GM18508 (cell line): ENCODE measurements around the gene TYROBP.
"Not testable (repeated sequence)": the region's sequence is repeated elsewhere in the genome, so short reads cannot be mapped to it uniquely, and the experiment has no call there.

Experiments
- ATAC-seq: cut with Tn5 transposase; IDR thresholded peaks from one replicate; pipeline ENCODE4 v1.9.1; 2021; ENCODE audit warnings: moderate number of reproducible peaks; ENCODE audit not compliant: insufficient read depth, unreplicated experiment

Gene TYROBP

DNA sequence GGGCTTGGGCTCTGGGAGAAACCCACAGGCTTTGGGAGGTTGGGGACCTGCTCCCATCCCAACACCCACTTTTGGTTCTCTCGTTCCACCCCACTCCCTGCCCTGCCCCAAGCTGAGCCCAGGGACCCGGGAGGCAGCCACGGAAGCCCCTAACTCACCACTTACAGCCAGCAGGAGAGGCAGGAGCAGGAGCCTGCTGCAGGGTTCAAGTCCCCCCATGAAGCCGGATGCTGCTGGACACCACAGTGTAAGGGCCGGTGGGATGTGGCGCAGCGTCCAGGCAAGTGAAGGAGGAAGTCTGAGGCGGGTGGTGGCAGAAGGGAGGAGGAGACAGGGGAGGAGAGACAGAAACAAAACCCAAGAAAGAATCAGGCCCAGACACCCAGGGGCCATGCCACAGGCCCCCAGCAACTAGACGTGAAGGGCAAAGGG lies at the start of gene TYROBP:
Gene TYROBP (minus strand): TSS at position 286 of the 432 bp plus-strand sequence. CDS start 67 bp downstream, at position 219.
- ATAC-seq: no peak

DNA sequence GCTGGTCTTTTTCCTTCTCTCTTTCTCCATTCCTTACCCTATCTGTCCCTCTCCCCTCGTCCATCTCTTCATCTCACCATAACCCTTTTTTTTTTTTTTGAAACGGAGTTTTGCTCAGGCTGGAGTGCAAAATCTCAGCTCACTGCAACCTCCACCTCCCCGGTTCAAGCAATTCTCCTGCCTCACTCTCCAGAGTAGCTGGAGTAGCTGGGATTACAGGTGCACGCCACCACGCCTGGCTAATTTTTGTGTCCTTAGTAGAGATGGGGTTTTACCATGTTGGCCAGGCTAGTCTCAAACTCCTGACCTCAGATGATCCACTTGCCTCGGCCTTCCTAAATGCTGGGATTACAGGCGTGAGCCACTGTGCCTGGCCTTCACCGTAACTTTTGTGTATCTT lies 49.3 kb upstream of the TYROBP start:
- not testable (repeated sequence) for ATAC-seq

DNA sequence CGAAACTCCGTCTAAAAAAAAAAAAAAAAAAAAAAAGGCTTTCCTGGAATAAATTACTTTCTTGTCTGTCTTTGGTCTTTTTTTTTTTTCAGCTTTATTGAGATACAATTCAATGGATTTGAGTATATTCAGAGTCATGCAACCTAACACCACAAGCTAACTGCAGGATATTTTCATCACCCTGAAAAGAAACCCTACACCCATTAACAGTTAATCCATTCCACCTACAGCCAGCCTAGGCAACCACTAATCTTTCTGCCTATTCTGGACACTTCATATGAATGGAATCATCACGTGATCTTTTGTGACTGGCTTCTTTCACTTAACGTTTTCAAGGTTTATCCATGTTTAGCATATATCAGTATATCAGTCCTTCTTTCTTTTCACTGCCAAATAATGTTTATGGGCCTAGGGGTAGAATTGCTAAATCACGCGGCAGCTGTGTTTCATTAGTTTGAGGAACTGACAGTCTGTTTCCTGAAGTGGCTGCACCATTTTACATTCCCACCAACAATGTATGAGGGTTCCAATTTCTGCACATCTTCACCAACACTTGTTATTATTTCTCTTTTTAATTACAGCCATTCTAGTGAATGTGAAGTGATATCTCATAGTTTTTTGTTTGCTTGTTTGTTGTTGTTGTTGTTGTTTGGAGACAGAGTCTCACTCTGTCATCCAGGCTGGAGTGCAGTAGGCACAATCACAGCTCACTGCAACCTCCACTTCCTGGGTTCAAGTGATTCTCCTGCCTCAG lies 48.0 kb upstream of the TYROBP start:
- ATAC-seq: no peak

DNA sequence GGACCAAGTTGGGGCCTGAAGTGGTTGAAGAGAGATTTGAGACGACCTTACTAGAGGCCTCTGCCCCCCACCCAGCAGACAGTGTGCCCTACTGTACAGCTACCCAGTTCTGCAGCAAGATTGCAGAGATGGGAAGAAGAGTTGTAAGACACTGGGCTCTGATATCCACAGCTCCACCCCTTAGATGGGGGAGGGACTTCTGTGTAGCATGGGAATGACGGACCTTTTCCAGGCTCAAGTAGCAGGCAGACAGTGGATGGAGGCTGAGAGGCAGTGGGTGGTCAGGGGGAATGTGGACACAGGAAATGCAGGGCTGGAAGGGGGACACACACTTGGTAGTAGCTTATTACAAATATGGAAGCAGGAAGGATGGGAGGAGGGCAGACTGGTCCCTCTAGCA lies 41.0 kb upstream of the TYROBP start:
- ATAC-seq: no peak

DNA sequence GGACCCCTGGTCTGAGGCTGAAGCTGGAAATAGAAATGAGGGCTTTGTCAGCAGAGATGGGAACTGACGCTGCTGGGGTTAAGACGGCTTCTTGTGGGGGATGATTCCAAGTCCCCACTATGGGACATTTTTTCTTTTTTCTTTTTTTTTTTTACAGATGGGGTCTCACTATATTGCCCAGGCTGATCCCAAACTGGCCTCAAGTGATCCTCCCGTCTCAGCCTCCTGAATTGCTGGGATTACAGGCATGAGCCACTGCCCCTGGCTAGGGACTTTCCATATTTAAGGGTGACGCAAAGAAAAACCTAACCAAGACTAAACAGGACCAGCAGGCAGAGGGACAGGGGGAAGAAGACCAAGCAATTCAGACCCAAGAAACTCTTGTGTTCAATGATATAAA lies 38.1 kb upstream of the TYROBP start:
- no peak for ATAC-seq

DNA sequence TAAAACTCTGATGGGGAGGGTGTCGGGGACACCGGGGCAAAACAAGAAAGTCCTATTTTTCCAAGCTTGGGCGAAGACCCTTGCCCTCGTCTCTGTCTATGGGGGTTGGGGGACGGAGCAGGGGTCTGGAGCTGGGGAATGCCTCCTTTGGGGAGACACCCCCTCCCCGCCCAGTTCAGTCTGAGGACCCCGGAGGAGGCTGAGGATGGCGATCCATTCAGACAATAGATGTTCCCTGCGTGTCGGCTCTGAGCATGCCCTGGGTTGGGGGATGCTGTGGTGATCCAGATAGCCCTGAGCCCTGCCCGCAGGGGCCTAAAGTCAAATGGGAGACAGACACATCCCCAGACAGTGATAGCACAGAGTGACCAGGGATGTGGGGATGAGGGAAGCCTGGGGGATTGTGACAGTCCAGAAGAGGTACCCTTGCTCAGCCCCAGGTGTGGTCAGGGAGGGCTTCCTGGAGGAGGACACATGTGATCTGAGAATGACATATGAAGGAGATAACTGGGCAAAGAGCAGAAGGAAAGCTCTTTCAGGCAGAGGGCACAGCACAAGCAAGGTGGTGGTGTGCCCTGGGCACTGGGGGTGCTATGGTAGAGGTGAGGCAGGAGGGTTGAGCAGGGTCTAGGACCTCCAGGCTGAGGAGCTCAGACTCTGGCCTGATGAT lies 37.2 kb upstream of the TYROBP start:
- no peak for ATAC-seq

DNA sequence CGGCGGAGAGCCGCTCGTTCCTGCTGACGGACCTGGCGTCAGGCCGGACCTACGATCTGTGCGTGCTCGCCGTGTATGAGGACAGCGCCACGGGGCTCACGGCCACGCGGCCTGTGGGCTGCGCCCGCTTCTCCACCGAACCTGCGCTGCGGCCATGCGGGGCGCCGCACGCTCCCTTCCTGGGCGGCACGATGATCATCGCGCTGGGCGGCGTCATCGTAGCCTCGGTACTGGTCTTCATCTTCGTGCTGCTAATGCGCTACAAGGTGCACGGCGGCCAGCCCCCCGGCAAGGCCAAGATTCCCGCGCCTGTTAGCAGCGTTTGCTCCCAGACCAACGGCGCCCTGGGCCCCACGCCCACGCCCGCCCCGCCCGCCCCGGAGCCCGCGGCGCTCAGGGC lies 36.5 kb upstream of the TYROBP start:
- ATAC-seq: no peak

DNA sequence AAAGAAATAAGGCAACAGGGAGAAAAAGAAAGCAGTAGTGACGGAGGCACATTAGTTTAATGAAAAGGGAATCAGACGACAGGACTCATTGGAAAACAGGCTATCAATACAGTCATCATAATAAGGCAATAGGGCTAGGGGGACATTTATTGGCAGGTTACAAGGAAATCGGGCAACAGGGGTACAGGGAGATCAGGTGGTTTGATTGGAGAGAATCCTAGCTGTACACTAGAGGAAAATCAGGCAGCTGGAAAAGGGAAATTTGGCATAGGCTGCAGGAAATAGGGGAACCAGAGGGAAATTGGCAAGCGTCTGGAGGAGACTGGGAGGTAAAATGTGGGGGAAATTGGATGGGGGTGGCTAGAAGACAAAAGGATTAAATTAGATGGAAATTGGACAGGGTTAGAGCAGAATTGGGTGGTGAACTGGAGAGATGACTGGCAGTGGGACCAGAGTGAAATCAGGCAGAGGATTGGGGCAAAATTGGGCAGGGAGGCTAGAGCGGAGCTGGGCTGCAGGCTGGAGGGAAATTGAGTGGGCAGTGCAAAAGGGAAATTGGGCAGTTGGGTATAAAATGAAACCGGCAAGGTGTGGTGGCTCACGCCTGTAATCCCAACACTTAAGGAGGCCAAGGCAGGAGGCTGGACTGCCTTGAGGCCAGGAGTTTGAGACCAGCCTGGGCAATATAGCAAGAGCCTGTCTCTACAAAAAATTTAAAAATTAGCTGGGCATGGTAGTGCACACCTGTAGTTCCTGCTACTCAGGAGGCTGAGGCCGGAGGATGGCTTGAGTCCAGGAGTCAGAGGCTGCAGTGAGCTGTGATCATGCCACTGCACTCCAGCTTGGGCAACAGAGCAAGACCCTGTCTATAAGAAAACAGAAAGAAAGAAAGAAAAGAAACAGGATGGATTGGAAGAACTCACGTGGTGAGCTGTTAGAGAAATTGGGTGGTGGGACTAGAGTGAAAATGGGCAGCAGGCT lies 35.5 kb upstream of the TYROBP start:
- no peak for ATAC-seq

DNA sequence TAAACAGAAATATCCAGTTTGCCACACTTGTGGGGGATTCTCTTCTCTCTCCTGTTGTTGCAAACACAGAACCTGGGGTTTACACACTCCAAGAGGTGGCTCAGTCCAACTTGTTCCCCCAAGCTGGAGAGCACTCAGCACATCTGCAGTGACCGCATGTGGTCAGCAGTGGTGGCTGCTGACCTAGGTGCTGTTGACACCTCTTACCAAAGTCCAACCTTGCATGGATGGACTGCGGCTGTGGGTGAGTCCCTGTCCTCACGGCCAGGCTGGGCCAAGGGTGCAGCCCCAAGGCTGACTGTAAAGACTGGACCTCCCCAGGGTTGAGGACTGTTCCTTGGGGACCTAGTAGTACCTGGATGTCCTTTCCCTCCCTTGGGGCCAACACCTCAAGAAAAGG lies 34.1 kb upstream of the TYROBP start:
- ATAC-seq: no peak

DNA sequence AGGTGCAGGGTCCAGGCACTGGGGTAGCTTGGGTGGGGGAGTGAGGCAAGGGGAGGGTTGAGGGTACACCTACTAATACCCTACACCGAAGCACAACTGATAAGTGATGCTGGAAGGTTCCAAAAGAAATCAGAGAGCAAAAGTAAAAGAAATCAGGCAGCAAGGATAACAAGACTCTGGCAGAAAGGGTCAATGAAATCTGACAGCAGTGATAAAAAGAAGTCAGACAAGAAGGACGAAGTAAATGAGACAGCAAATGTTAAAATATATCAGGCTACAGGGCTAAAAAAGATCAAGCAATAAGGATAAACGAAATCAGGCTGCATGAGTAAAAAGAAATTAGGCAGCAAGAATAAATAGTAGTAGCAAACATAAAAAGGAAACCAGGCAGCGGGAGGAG lies 32.7 kb upstream of the TYROBP start:
- no peak for ATAC-seq

DNA sequence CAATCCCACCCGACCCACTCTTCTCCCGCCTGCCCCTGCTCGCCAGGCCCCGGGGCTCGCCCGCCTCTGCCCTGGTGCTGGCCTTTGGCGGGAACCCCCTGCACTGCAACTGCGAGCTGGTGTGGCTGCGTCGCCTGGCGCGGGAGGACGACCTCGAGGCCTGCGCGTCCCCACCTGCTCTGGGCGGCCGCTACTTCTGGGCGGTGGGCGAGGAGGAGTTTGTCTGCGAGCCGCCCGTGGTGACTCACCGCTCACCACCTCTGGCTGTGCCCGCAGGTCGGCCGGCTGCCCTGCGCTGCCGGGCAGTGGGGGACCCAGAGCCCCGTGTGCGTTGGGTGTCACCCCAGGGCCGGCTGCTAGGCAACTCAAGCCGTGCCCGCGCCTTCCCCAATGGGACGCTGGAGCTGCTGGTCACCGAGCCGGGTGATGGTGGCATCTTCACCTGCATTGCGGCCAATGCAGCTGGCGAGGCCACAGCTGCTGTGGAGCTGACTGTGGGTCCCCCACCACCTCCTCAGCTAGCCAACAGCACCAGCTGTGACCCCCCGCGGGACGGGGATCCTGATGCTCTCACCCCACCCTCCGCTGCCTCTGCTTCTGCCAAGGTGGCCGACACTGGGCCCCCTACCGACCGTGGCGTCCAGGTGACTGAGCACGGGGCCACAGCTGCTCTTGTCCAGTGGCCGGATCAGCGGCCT lies 32.1 kb upstream of the TYROBP start:
- no peak for ATAC-seq

DNA sequence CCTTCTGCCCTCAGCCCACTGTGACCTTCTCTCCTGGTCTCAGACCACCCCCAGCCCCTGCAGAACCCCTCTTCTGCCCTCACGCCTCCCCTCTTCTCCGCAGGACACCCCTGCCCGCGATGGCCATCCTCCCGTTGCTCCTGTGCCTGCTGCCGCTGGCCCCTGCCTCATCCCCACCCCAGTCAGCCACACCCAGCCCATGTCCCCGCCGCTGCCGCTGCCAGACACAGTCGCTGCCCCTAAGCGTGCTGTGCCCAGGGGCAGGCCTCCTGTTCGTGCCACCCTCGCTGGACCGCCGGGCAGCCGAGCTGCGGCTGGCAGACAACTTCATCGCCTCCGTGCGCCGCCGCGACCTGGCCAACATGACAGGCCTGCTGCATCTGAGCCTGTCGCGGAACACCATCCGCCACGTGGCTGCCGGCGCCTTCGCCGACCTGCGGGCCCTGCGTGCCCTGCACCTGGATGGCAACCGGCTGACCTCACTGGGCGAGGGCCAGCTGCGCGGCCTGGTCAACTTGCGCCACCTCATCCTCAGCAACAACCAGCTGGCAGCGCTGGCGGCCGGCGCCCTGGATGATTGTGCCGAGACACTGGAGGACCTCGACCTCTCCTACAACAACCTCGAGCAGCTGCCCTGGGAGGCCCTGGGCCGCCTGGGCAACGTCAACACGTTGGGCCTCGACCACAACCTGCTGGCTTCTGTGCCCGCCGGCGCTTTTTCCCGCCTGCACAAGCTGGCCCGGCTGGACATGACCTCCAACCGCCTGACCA lies 31.4 kb upstream of the TYROBP start:
- no peak for ATAC-seq

DNA sequence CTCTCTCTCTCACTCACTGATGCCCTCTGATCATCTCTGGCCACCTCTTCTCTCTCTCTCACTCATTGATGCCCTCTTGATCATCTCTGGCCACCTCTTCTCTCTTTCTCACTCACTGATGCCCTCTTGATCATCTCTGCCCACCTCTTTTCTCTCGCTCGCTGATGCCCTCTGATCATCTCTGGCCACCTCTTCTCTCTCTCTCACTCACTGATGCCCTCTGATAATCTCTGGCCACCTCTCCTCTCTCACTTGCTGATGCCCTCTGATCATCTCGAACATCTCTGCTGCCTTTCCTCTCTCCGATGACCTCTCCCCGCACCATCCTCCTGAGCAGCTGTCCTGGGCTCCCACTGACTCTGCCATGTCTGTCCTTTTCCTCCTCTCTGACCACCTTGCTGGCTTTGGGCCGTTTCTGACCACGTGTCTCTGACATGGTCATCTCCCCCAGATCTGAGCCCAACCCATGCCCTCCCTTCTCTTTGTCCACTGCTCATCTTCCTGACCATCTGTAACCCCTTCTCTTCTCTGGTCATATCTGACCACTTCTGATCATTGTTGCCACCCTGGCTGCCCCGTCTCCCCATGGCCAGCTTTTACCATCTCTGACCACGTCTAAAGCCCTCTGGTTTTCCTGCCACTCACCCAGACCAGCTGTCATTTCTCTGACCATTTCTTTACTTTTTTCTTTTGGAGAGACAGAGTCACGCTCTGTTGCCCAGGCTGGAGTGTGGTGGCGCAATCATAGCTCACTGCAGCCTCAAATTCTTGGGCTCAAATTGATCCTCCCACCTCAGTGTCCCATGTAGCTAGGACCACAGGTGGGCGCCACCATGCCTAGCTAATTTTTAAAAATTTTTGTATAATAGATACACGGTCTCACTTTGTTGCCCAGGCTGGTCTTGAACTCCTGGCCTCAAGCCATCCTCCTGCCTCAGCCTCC lies 30.5 kb upstream of the TYROBP start:
- no peak for ATAC-seq

DNA sequence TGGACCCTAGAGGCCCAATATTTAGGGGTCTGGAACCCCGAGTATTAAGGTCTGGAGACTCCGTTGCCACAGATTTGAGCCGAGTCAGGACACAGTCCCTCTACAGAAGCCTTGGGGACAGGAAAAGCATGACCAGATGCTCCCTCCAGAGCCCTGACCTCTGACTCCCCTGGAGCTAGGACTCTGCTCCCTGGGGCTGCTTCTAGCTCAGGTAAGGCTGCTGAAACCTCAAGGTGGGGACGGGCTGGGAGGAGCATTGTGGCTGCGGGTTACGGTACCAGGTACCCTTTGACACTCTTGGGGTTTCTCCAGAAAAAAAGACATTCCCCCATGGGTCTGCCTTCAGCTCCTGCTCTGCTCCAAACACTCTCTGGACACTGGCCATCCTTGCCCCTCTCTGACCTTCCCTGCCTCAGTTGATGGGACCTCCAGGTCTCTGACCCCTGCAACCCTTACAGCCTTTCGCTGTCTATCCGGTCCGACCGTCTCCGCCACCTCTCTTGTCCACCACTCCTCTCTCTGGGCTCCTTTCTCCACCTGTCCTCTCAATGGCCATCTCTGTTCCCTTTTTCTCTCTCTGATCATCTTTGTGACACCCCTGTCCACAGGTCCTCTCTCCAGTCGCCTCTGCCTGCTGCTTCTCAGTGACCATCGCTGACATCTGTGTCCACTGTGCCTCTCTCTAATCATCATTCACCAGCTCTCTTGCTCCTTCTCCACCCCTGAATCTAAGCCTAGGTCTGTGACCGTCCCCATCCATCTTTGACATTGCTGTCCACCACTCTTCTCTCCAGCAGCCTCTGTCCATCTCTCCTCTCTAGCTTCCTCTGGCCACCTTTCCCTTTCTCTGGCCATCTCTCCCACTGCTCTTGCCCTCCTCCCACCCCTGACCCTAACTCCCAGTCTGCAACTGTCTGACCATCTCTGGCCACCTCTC lies 29.5 kb upstream of the TYROBP start:
- ATAC-seq: no peak

DNA sequence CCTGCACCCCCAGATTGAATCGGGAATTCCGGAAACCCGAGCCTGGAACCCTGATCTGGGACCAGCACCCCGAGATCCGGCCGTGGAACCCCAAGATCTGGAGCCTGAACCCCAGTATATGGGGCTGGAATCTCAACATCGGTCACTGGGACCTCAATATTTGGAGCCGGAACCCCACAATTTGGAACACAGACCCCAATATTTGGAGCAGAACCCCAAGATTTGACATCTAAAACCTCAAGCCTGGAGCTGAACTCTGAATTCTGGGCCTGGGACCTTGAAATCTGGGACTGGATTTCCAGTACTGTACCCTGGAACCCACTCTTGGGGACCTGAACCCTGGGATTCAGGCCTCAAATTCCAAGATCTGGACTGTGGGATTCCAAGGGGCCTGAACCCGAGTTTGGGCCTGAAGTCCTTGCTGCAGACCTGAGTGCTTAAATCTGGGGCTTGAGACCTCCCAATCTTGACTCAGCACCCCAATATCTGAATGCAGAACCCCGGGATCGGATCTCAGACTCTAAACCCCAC lies 28.7 kb upstream of the TYROBP start:
- ATAC-seq: no peak

DNA sequence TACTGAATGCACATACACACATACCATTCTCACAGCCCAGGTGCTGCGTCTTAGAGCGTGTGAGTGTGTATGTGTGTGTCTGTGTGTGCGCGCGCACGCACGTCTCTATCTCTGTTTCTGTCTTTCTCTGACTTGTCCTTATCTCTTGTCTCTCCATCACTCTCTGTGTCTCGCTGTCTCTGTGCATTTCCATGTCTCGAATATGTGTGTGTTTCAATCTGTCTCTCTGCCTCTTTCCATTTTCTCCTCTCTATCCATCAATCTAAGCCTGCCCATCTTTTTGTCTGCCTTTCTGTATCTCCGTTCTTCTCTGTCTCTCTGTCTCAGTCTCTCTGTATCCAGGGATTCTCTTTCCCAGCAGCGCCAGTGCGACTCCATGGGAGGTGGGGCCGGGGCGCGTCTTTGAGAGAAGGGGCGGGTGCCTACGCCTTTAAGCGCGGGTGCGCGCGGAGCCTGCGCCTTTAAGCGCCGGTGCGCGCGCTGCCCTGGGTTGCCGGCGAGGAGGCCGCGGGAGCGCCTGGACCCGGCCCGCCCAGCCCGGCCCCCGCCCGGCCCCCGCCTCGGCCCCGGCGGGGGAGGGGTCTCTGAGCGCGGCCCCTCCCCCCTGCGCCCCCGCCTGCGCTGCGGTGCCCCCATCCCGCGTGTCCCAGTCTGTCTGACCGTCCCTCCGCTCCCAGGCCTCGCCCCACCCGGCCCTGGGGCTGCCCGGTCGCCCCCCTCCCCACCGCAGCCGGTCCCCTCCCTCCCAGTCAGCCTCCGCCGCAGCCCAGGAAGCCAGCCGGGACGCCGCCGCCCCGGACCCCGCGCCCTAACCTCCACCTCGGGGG lies 28.0 kb upstream of the TYROBP start, which contains the start of gene LRFN3:
Gene LRFN3 (plus strand): TSS at position 464 of the 827 bp plus-strand sequence. CDS start 3,052 bp downstream, outside the sequence.
- ATAC-seq: no peak
